Inflammatory macrophage treated with lipopolysaccharide for 4 hours (primary cell): ENCODE measurements around the gene HERC3.

ENCODE experiments used
- DNase-seq: peaks from one replicate; pipeline ENCODE4 v3.0.0-alpha.2; 2020

HERC3 gene

DNA sequence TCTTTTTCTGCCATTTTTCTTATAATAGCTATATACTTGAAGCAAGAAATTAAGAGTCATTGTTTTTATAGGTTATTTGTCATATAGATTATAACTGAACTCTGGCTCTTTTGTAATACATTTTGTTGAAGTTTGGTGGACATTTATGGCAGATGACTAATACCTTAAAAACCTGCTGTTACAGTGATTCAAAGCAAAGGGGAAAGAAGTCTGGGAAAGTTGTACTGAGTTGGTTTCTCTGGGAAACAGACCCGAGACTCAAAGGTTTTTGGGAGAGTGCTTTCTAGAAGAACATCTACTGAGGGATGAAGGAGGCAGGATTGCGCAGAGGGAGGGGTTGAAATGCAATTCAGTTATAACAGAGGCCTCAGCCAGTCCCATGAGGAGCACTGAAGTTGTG, 69.5 kb downstream of the HERC3 start:
- DNase-seq: no peak

DNA sequence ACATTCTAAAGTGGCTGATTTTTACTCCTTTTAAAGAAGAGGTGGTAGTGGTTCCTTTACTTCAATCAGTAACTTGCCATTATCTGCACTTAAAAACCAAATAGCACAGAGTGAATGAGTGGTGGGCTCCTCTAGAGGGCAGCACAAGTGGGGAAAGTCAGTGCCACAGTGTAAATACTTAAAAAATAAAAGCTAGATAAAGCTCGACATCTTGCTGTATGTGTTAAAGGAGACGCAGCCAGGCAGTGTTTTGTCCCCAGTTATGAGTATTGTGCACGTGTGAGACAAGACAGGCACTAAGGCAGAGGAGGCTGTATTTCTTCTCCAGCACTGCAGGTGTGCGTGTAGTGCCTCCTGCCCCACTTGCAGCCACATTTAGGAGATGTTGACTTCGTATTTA, 80.7 kb downstream of the HERC3 start:
- DNase-seq: peak; percentile 4

DNA sequence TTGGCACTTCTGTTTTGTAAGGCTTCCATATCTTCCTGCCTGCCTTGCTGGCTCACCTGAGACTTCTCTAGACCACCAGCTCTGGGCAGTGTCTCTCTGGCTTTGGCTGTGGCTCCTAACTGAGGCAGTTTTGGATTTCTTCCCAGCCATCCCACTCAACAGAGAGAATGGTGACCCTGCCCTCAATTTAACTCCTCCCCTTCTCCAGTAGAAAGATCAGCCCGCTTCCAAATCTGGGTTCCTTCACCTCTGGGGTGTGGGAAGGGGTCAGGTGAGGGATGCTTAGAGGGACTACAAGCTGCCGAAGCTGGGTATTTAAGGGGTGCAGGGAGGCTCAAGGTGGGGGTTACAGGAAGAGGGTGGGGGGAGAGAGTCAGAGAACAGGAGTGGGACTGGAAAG, 81.6 kb downstream of the HERC3 start:
- DNase-seq: no peak

DNA sequence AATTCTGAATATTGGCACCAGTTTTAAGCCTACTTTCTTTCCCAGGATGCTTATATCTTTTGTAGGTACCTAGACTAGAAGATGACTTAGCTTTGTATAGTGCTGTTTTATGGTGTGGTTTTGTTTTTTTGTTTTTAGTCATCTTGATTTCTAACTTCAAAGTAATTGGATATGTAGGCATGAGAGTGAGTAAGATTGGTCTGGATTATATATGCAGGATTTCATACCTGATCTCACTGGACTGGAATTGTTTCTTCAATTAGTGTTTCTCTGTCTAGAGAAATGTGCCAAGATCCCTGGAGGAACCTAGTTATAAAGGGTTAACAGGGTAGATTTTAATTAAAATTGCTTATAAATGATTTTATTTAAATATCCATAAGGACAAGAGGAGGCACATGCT, 82.3 kb downstream of the HERC3 start:
- DNase-seq: no peak

DNA sequence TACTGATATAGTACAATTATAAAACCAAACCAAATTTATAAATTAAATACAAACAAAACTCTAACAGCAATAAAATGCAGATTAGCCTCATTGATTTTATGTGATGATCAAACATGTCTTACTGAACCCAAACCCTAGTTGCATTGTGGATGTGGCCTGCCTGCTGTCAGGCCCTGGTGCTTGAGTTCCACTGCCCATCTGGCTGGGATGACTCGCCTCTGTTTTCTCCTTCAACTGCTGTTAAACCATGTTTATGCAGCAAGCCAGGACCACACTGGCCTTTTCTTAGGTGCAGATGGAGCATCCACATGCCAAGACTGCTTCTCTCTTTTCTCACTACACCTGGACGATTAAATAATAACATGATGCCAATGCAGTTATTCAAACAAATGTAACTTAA, 82.7 kb downstream of the HERC3 start:
- no peak for DNase-seq

DNA sequence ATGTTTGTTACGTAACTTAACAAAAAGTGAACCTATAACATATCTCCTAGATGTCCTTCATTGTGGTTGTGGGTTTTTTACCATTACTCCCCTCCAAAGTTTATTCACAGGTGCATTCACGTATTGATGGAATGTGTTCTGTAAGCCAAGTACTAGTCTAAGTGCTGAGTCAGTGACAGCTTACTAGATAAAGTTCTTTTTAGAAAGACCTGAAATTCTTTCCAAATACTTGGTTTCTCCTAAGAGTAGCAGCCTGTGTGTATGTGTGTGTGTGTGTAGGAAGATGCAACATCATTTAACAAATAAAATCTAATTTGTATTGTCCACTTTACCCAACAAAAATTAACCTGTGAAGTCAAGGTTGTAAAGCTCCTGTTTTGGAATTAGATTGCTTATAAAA, 83.3 kb downstream of the HERC3 start:
- DNase-seq: no peak

DNA sequence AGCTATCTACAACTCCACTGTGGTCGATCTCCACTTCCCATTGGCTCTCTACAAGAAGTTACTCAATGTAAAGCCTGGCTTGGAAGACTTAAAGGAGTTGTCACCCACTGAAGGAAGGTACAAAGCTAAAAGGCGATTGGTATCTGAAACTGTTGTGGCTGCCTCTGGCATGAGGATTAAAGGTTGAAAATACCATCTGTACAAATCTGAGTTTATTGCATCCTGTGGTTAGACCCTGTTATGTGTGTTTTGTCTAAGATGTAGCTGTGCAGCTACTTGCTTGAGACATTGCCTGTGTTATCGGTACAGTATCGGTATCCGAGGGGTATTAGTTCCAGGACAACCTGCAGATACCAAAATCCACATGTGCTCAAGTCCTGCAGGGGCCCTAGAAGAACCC, 88.9 kb downstream of the HERC3 start:
- DNase-seq: no peak

DNA sequence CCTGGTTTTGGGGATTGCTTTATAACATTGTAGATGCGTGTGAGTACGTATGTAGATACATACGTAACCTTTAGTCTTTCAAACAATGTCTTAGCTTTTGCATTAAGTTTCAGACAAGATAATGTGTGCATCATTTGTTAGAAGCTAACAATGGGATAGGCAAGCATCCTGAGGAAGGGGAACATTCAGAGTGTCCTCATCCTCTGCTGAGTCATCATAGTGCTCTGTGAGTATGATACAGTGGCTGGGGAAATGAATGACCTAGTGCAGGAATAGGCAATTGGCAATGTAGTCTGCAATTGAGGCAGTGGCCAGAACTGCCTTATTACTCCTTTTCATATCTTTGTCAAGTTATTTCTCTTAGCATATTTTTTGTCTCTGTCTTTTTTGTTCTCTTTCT, 98.1 kb downstream of the HERC3 start:
- DNase-seq: peak; percentile 16

DNA sequence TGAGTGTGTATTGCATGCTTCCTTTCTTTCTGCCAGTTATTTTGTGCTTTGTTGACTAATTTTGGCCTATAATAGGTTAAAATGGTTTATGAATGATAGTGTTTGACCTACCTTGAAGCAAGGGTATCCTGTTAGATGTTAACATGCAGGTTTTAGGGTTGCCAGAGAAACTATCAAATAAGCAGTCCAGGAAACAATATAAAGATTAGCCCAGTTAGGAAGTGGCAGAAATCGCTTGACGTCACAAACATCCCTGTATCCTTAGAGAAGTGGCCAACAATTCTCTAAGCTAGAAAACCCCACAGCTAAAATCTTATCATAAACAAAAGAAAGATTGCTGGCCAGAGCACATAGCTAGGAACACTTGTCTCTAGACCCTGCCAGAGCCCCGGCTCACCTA, 101.5 kb downstream of the HERC3 start:
- no peak for DNase-seq

DNA sequence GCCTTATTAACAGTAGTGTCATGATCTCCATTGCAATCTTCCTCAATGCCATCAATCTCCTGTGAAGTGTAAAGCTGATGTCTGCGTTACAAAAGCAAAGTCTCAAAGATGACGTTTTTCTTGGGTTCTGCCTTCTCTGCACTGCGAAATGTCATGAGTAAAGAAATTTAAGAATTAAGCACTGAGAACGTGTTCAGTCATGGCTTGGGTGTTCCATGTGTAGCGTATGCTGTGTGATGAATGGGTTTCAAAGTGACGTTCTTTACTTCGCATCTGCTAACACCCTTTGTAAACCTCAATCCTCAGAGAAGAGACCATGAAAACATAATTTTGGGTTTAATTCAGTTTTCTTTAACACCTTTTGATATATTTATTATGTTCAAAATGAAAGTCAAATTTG, 104.3 kb downstream of the HERC3 start:
- DNase-seq: no peak

DNA sequence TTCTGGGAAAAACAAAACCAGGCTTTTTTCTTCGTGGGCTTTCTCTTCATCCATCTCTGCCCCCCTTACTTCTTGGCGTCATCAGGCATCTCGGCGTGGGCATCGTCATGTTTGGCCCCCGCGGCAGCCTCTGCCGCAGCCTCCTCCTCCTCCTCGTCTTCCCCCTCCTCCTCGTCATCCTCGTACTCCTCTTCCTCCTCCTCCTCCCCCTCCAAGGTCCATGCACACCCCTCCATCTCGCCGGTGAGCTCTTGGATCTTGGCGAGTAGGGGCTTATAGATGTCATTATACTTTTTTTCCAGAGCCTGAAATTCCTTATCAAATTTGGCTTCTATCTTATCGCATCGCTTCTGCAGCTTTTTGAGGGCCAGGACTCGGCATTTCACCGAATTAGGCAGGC, 104.9 kb downstream of the HERC3 start:
- no peak for DNase-seq

DNA sequence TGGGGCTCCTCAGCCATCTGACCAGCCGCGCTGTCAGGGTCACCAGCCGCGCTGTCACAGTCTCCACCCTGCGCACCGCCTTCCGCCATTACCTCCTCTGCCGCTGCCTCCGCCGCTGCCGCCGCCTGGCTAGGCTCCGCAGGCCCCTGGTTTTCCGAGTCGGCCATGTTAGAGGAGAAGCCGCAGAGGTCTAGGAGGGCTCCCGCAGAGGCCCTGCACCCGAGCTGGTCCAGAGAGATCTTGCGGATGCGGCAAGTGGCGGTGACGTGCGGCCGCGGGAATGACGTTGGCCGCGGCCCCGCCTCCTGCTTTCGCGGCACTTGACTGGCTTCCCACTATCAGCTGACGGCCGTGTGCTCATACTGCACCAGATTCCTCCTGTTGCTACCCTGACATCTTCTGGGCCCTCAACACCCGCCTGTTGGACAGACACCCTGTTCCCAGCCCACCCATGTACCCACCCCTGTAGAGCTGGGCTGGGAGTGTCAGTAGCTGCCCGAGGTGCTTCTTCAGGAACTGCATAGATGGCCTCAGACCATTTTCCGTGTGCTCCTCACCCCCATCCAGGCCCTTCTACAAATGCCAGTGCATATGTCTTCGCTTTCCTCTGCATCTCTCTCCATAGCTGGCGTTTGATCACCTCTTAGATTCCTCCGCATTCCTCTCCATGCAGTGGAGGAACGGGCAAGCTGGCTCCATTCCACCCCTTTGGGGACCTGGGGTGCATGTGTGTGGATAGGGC, 105.5 kb downstream of the HERC3 start, which contains the start of gene NAP1L5:
NAP1L5 (minus strand) TSS at position 242 of the 742 bp plus-strand sequence; CDS start at position 167, 75 bp downstream.
- DNase-seq: peak; percentile 64

DNA sequence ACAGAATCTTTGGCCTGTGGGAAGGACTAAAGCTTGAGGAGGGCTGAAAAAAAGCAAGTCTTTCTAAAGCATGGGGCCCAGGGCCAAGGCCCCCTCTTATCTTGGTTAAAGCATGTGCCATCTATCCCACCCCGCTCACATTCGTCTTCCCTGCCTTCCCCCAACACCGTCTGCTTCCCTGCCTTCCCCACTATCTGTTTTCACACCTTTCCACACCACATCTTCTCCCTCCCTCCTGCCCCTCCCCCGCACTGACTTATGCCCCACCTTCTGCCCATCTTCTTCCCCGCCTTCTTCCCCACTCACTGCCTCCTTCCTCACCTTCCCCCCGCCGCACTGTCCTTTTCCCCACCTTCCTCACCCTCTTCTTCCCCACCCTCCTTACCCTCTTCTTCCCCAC, 106.2 kb downstream of the HERC3 start:
- DNase-seq: no peak

DNA sequence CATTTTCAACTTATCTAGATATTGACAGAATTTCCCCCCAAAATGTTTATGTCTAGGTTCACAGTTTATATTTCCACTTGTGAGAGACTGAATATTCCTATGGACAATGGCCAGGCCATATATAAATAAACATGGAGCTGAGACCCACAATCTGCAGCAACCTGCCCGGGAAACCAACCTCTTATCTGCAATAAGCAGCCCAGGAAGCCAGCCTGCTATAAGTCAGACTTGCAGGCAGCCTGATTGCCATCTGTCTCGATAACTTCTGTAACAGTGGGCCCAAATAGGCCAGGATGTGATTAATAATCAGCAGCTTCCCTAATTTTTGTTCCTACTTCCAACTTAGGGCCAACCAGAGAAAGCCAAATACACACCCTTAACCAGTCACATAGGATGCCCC, 110.5 kb downstream of the HERC3 start:
- no peak for DNase-seq

DNA sequence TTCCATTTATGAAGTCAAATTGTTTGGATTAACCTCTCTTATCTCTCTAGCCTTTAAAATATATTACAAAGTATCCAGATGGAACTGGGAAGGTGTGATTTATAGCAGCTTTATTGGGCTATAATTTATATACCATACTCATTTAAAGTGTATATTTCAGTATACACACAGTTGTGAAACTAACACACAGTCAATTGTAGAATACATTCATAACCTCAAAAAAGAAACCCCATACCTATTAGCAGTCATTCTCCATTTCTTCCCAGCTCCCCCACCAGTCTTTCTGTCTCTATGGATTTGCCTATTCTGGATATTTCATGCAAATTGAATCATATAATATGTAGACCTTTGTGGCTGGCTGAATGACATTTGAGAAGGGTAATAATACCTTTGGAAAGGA, 112.9 kb downstream of the HERC3 start:
- DNase-seq: no peak

DNA sequence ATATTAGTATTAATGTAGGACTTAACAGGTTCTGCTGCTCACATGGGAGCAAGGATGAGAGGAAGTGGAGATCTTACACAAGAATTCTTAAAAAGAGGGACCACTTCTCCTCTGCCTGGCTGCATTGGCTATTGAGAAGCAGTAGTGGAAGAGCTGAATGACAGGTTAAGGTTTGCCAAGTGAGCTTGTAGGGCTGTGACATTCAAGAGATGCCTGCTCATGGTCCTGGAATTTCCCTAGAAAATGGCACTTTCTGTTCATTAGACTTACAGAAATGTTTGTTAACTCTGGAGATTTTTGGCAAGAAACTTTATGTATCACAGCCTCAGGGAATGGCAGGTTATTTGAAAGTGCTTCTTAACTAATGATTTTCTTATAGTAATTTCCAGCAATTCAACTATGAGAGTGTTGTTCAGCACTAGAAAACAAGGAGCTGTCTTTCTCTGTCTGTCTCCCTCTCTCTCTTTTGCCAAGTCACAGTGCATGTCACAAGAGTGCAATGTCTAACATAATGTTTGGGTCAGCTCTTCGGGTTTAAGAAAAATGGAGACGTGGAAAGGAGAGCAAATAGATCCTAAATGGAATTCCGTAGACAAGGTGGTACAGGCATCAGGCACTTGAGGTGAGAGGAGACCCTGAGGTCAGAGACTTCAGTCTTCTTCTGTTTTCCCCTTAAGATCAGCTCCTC, 113.7 kb downstream of the HERC3 start:
- no peak for DNase-seq

DNA sequence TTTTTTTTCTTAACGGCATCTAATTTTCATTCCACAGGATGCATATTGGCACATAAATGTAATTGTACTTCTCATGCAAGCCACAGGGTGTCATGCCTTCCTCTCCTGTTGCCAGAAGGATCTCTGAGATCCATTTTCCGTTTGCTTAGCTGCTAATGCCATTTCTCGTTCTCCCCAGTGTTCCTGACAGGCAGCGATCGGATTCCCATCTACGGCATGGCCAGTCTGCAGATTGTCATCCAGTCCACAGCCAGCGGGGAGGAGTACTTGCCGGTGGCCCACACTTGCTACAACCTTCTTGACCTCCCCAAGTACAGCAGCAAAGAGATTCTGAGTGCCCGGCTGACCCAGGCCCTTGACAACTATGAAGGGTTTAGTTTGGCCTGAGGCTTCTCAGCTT, 114.3 kb downstream of the HERC3 start:
- no peak for DNase-seq

DNA sequence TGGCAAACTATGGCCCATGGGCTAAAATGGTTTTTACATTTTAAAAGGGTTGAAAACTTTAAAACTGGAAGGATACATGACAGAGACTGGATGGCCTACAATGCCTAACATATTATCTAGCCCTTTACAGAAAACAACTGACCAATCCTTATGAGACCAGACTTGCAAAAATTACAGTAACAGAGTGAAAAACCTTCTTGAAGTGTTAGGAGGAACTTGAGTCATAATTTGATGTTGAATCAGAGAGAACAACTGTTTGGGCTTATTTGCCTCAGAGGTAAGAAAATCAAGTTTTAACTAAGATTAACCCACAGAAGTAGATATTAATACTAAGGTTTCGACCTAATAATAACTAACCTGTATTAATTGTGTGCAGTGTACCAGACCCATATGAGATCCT, 117.7 kb downstream of the HERC3 start:
- DNase-seq: no peak

DNA sequence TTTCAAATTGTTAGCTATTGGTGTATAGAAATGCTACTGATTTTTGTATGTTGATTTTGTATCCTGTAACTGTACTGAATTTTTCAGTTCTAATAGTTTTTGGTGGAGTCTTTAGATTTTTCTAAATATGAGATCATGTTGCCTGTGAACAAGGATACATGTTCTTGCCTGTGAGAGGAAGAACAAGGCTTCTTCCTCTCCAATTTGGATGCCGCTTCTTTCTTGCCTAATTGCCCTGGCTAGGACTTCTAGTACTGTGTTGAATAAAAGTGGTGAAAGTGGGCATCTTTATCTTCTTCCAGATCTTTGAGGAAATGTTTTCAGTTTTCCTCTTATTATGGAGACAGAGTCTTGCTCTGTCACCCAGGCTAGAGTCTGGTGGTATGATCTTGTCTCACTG, 121.5 kb downstream of the HERC3 start:
- no peak for DNase-seq

DNA sequence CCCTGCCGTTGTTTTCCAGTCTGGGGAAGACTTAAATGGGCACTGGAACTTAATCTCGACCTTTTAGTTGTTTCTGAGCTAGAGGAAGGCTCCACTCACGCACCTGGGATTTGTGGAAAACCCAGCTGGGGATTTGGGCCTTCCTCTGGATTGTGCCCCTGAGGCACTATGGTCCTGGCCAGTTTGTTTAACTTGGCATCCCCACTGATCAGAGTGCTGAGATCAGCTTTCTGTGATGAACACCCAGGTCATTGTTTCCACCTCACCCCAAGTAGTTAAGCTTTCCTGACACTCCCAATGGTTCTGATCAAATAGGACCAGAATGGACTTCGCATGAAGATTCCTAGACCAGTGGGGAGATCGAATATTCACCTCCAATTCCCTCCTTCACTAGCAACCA, 125.8 kb downstream of the HERC3 start:
- DNase-seq: no peak

DNA sequence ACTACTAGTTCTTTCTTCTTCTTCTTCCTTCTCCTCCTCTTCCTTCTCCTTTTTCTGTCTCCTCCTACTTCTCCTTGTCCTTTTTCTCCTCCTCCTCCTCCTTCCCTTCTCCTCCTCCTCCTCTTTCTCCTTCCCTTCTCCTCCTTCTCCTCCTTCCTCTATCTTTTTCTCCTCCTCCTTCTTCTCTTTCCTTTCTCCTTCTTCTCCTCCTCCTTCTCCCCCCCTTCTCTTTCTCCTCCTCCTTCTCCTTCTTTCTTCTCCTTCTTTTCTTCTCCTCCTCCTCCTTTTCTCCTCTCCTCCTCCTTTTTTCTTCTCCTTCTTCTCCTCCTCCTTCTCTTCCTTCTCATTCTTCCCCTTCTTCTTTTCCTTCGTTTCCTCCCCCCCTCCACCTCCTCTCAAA, 127.1 kb downstream of the HERC3 start:
- DNase-seq: no peak

DNA sequence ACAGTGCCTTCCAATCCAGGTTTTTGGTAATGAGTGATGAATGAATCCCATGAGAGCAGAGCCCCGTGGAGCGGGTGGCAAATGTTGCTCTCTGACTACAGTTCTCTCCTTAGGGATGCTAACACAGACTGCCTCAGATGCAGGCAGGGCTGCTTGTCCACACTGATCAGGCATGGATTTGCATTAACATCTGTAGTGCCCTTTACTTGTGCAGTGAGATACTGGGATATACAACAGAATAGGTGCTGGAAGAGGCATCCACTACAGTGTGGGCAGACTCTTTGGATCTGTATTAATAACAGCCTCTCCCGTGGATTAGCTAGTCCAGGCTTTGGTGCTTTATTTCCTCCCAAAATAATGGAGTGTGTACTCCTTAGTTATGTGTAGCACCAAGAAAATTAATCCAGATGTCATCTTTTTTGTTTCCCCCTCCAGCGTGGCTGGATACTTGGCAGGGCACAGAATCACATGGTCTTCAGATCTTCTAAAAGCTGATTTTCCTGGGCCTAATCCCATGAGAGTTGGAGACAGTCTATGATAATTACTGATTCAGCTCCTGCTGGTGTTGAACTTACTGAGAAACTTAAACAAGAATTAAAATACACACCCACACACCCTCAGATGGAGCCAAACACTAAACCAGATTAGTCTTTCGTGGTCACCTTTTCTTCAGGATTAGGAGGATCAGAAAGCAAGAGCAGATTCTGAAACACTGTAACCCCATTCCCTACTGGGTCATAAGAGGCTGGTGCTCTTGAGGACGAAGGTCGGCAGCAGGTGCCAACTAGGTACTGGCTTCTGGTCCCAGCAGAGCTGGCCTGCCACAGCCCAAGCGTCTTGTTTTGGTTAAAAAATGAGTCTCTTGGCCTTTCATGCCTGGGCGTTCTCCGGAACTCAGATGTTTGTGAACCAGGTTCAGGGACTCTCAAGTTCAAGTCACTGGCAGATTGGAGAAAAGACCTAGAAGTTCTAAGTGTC, 128.5 kb downstream of the HERC3 start:
- no peak for DNase-seq

DNA sequence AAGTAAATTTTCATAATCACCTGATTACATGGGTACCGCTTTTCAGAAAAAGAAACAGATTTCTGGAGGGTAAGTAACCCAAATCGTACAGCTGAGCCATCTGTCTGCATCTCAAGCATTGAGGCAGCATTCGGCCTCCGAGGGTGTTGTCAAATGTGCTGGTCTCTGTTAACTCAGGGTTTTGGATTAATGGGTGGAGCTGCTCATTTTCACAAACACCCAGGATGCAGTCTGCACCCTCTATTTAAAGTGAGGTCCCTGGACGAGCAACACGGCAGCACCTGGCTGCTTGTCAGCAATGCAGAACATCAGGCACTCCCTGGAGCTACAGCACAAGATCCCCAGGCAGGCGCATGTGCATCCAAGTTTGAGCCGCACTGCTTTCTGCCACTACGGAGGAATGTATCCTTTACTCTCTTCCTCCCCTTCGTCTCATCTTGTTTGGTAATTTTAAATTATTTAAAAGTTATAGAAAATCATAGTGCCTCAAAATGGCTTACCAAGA, 130.0 kb downstream of the HERC3 start:
- DNase-seq: no peak
